ENCODE results near the gene STAB2.

DNA sequence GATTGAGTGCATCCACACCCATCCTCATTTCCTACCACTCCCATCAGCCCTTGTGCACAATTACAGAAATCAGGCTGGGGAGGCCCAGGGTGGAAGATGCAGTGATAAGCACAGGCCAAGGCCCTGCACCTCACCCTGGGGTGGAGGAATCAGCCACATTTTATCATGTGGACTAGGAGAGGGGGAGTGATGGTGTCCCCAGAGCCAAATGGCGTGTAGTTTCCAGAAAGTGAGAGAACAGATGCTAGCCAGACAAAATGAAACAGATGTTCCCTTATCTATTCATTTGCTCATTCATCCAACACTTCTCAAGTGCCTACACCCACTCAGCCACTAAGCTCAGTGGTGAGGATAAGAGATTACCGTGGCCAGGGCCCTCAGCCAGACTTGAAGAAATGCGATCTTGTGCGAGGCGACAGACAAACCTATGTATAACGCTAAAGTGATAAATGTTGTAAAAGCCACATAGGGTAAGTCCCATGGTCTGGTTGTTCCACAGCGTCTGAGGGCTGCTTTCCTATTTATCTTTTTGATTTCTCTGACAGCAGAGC lies 93.6 kb downstream of the STAB2 start:
- TF ChIP-seq, protein P1, sequence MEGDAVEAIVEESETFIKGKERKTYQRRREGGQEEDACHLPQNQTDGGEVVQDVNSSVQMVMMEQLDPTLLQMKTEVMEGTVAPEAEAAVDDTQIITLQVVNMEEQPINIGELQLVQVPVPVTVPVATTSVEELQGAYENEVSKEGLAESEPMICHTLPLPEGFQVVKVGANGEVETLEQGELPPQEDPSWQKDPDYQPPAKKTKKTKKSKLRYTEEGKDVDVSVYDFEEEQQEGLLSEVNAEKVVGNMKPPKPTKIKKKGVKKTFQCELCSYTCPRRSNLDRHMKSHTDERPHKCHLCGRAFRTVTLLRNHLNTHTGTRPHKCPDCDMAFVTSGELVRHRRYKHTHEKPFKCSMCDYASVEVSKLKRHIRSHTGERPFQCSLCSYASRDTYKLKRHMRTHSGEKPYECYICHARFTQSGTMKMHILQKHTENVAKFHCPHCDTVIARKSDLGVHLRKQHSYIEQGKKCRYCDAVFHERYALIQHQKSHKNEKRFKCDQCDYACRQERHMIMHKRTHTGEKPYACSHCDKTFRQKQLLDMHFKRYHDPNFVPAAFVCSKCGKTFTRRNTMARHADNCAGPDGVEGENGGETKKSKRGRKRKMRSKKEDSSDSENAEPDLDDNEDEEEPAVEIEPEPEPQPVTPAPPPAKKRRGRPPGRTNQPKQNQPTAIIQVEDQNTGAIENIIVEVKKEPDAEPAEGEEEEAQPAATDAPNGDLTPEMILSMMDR (IDR thresholded peaks at IDR 0.05): no peak
- TF ChIP-seq EP300 (IDR thresholded peaks at IDR 0.05): no peak
- TF ChIP-seq POLR2AphosphoS5 (IDR thresholded peaks at IDR 0.05): no peak
- no peak for TF ChIP-seq POLR2A (IDR thresholded peaks at IDR 0.05)

All from gastroesophageal sphincter (tissue), 3 donors.